HG03565 (cell line): ENCODE data around the gene GUCA2B.

Experiments used
- ATAC-seq: cut with Tn5 transposase; IDR thresholded peaks from one replicate; pipeline ENCODE4 v1.9.1; 2021; ENCODE audit warnings: mild to moderate bottlenecking, moderate library complexity; ENCODE audit not compliant: unreplicated experiment

GUCA2B gene

GRCh38 chr1:42152907-42153600, at the start of gene GUCA2B:
GUCA2B (plus strand) TSS chr1:42153410; CDS start chr1:42153451, 41 bp downstream.
- no peak for ATAC-seq

GRCh38 chr1:42105025-42105424, 48.2 kb upstream of the GUCA2B start:
- no peak for ATAC-seq

GRCh38 chr1:42108309-42108708, 44.9 kb upstream of the GUCA2B start:
- no peak for ATAC-seq

- ATAC-seq = no peak
Measured at GRCh38 chr1:42109600-42109999, 43.6 kb upstream of the GUCA2B start.

- ATAC-seq = no peak
Measured at GRCh38 chr1:42114229-42114628, 39.0 kb upstream of the GUCA2B start.

- ATAC-seq = no peak
Measured at GRCh38 chr1:42117214-42117613, 36.0 kb upstream of the GUCA2B start.

GRCh38 chr1:42118125-42118524, 35.1 kb upstream of the GUCA2B start:
- ATAC-seq = no peak

- no peak for ATAC-seq
Measured at GRCh38 chr1:42122408-42122807, 30.8 kb upstream of the GUCA2B start.

- ATAC-seq = no peak
Measured at GRCh38 chr1:42125552-42125951, 27.7 kb upstream of the GUCA2B start.

- no peak for ATAC-seq
Measured at GRCh38 chr1:42127767-42128166, 25.4 kb upstream of the GUCA2B start.

GRCh38 chr1:42128499-42128898, 24.7 kb upstream of the GUCA2B start:
- no peak for ATAC-seq

GRCh38 chr1:42128964-42129363, 24.2 kb upstream of the GUCA2B start:
- ATAC-seq = no peak

- ATAC-seq = no peak
Measured at GRCh38 chr1:42130061-42130660, 23.0 kb upstream of the GUCA2B start.

- ATAC-seq = no peak
Measured at GRCh38 chr1:42133390-42133789, 19.8 kb upstream of the GUCA2B start.

GRCh38 chr1:42133809-42134526, 19.2 kb upstream of the GUCA2B start:
- ATAC-seq = no peak

- ATAC-seq = no peak
Measured at GRCh38 chr1:42135426-42135825, 17.8 kb upstream of the GUCA2B start.

- ATAC-seq = no peak
Measured at GRCh38 chr1:42136466-42136865, 16.7 kb upstream of the GUCA2B start.

GRCh38 chr1:42137766-42138165, 15.4 kb upstream of the GUCA2B start:
- no peak for ATAC-seq

- ATAC-seq = no peak
Measured at GRCh38 chr1:42138586-42138985, 14.6 kb upstream of the GUCA2B start.

- no peak for ATAC-seq
Measured at GRCh38 chr1:42139444-42139843, 13.8 kb upstream of the GUCA2B start.

GRCh38 chr1:42140191-42140590, 13.0 kb upstream of the GUCA2B start:
- ATAC-seq = no peak

- ATAC-seq = no peak
Measured at GRCh38 chr1:42141978-42142377, 11.2 kb upstream of the GUCA2B start.
